Measurements from ENCODE around the gene CD300H.
A peak's percentile ranks its signal among the peaks of the same experiment; 100 is the strongest.
"Not testable (repeated sequence)": the region's sequence is repeated elsewhere in the genome, so short reads cannot be mapped to it uniquely, and the experiment has no call there.

The CD300H gene

GRCh38 chr17:74592087-74592990 is 25.0 kb upstream of the CD300H start, which contains the start of gene CD300LD:
Gene CD300LD, minus strand, starts transcription at chr17:74592283. Its CDS starts 81 bp downstream, at chr17:74592202.
- in situ Hi-C loops (cut with MboI; ENCODE audit: low pct_unique_long_range_greater_than_20kb, low sequenced_read_pairs) = no loop called here

GRCh38 chr17:74591503-74591902 is 24.2 kb upstream of the CD300H start:
- in situ Hi-C loops (cut with MboI; ENCODE audit: low pct_unique_long_range_greater_than_20kb, low sequenced_read_pairs) = no loop called here

More at GRCh38 chr17:74592087-74592990, 25.0 kb upstream of the CD300H start, which contains the start of gene CD300LD:
- DNase-seq = peak; percentile 33

GRCh38 chr17:74585711-74586110 is 18.4 kb upstream of the CD300H start:
- in situ Hi-C loops (cut with MboI; ENCODE audit: low pct_unique_long_range_greater_than_20kb, low sequenced_read_pairs) = no loop called here
- DNase-seq = no peak

More at GRCh38 chr17:74591503-74591902, 24.2 kb upstream of the CD300H start:
- DNase-seq = no peak

- in situ Hi-C loops (cut with MboI; ENCODE audit: low pct_unique_long_range_greater_than_20kb, low sequenced_read_pairs) = no loop called here
- DNase-seq = no peak
These were observed 17.2 kb upstream of the CD300H start for GRCh38 chr17:74584292-74585060.

GRCh38 chr17:74582633-74583032 is 15.3 kb upstream of the CD300H start:
- in situ Hi-C loops (cut with MboI; ENCODE audit: low pct_unique_long_range_greater_than_20kb, low sequenced_read_pairs) = no loop called here

GRCh38 chr17:74579900-74580299 is 12.6 kb upstream of the CD300H start:
- DNase-seq = peak; percentile 16
- in situ Hi-C loops (cut with MboI; ENCODE audit: low pct_unique_long_range_greater_than_20kb, low sequenced_read_pairs) = no loop called here

More at GRCh38 chr17:74582633-74583032, 15.3 kb upstream of the CD300H start:
- DNase-seq = no peak

GRCh38 chr17:74578979-74579378 is 11.7 kb upstream of the CD300H start:
- DNase-seq = no peak
- in situ Hi-C loops (cut with MboI; ENCODE audit: low pct_unique_long_range_greater_than_20kb, low sequenced_read_pairs) = no loop called here

- in situ Hi-C loops (cut with MboI; ENCODE audit: low pct_unique_long_range_greater_than_20kb, low sequenced_read_pairs) = no loop called here
- DNase-seq = no peak
These were observed 7.3 kb upstream of the CD300H start for GRCh38 chr17:74574489-74575142.

- in situ Hi-C loops (cut with MboI; ENCODE audit: low pct_unique_long_range_greater_than_20kb, low sequenced_read_pairs); DNase-seq: not testable (repeated sequence)
These were observed 6.3 kb upstream of the CD300H start for GRCh38 chr17:74573635-74574034.

GRCh38 chr17:74573169-74573568 is 5.9 kb upstream of the CD300H start:
- DNase-seq = no peak
- in situ Hi-C loops (cut with MboI; ENCODE audit: low pct_unique_long_range_greater_than_20kb, low sequenced_read_pairs) = no loop called here

- DNase-seq = no peak
- in situ Hi-C loops (cut with MboI; ENCODE audit: low pct_unique_long_range_greater_than_20kb, low sequenced_read_pairs) = no loop called here
These were observed 4.4 kb upstream of the CD300H start for GRCh38 chr17:74571621-74572270.

- in situ Hi-C loops (cut with MboI; ENCODE audit: low pct_unique_long_range_greater_than_20kb, low sequenced_read_pairs) = no loop called here
- peak; percentile 66 for DNase-seq
These were observed 2.0 kb upstream of the CD300H start for GRCh38 chr17:74569020-74570003.

- in situ Hi-C loops (cut with MboI; ENCODE audit: low pct_unique_long_range_greater_than_20kb, low sequenced_read_pairs) = no loop called here
- DNase-seq = no peak
These were observed 981 bp upstream of the CD300H start for GRCh38 chr17:74568106-74568873.

- in situ Hi-C loops (cut with MboI; ENCODE audit: low pct_unique_long_range_greater_than_20kb, low sequenced_read_pairs) = no loop called here
These were observed 1.1 kb downstream of the CD300H start for GRCh38 chr17:74566132-74566753.

GRCh38 chr17:74565126-74565525 is 2.2 kb downstream of the CD300H start:
- in situ Hi-C loops (cut with MboI; ENCODE audit: low pct_unique_long_range_greater_than_20kb, low sequenced_read_pairs) = no loop called here
- no peak for DNase-seq

More at GRCh38 chr17:74566132-74566753, 1.1 kb downstream of the CD300H start:
- peak; percentile 54 for DNase-seq

- no peak for DNase-seq
- in situ Hi-C loops (cut with MboI; ENCODE audit: low pct_unique_long_range_greater_than_20kb, low sequenced_read_pairs) = no loop called here
These were observed 4.0 kb downstream of the CD300H start for GRCh38 chr17:74563358-74563757.

GRCh38 chr17:74561586-74561985 is 5.7 kb downstream of the CD300H start:
- in situ Hi-C loops (cut with MboI; ENCODE audit: low pct_unique_long_range_greater_than_20kb, low sequenced_read_pairs) = no loop called here
- DNase-seq = no peak
